Lower leg skin (tissue), 3 donors: ENCODE data around the gene NUDT4.

Experiments
- CTCF ChIP-seq, 3 donors: fragments of 450-650 bp; IDR thresholded peaks; one replicate each; pipeline ENCODE4 v1.5.1; 2016; ENCODE audit warnings: antibody characterized with exemption in 3 of 3, mild to moderate bottlenecking in 3 of 3, moderate library complexity in 2 of 3
- POLR2A ChIP-seq, 2 donors: fragments of 450-650 bp; IDR thresholded peaks; one replicate each; pipeline ENCODE4 v1.6.1; 2016 to 2017; ENCODE audit warnings: antibody characterized with exemption in 2 of 2, mild to moderate bottlenecking in 1 of 2, moderate library complexity in 1 of 2

GRCh38 chr12:93438266-93439050, 60.7 kb downstream of the NUDT4 start:
- no peak for TF ChIP-seq CTCF (IDR thresholded peaks at IDR 0.05)
- TF ChIP-seq POLR2A (IDR thresholded peaks at IDR 0.05) = no peak
